ENCODE data around the gene NR2F1-AS1. TPM values are rescaled to one million over a fixed set of nuclear protein-coding genes. Genes with fewer than 3 reads are reported as not detected.
"Not testable (repeated sequence)": the region's sequence is repeated elsewhere in the genome, so short reads cannot be mapped to it uniquely, and the experiment has no call there.

The NR2F1-AS1 gene
- total RNA-seq, 2 experiments from 2014 or later: not detected

GRCh38 chr5:93532370-93532769 lies 48.6 kb downstream of the NR2F1-AS1 start:
- CTCF ChIA-PET: no interaction called here
- Mint-ChIP-seq H3K27me3 (no peaks in the 10 kb centered on the region), H3K4me1 (no peaks in the 10 kb centered on the region), H3K27ac (no peak overlapping the region), H3K4me3 (no peak overlapping the region), H3K36me3 (no peaks in the 10 kb centered on the region), H3K9me3 (ENCODE audit: low read depth) (no peaks in the 10 kb centered on the region)
- DNase-seq (no peak), ATAC-seq (no peak)

DNA sequence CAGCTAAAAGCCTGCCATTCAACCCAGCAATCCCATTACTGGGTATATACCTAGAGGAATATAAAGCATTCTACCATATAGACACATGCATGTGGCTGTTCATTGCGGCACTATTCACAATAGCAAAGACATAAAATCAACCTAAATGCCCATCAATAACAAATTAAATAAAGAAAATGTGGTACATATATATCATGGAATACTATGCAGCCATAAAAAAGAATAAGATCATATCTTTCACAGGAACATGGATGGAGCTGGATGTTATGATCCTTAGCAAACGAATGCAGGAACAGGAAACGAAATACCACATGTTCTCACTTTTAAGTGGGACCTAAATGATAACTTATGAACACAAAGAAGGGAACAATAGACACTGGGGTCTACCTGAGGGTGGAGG lies 59.2 kb downstream of the NR2F1-AS1 start:
- ATAC-seq; H3K4me1 Mint-ChIP-seq; H3K27me3 Mint-ChIP-seq; H3K4me3 Mint-ChIP-seq; CTCF ChIA-PET; H3K9me3 Mint-ChIP-seq (ENCODE audit: low read depth); H3K36me3 Mint-ChIP-seq; H3K27ac Mint-ChIP-seq; DNase-seq: not testable (repeated sequence)

GRCh38 chr5:93519740-93520139 lies 61.3 kb downstream of the NR2F1-AS1 start:
- no peak overlapping the region for H3K27ac Mint-ChIP-seq
- no peaks in the 10 kb centered on the region for H3K4me1 Mint-ChIP-seq
- no peaks in the 10 kb centered on the region for H3K27me3 Mint-ChIP-seq
- CTCF ChIA-PET: no interaction called here
- ATAC-seq: no peak
- DNase-seq: no peak
- no peaks in the 10 kb centered on the region for H3K9me3 Mint-ChIP-seq (ENCODE audit: low read depth)
- no peaks in the 10 kb centered on the region for H3K36me3 Mint-ChIP-seq
- H3K4me3 Mint-ChIP-seq: no peak overlapping the region

GRCh38 chr5:93517828-93518227 lies 63.2 kb downstream of the NR2F1-AS1 start:
- CTCF ChIA-PET: no interaction called here
- H3K36me3 Mint-ChIP-seq: no peaks in the 10 kb centered on the region
- H3K4me3 Mint-ChIP-seq: no peak overlapping the region
- no peaks in the 10 kb centered on the region for H3K4me1 Mint-ChIP-seq
- DNase-seq (no peak), ATAC-seq (no peak)
- H3K27me3 Mint-ChIP-seq: peaks cover 3% of the 10 kb centered on the region
- H3K9me3 Mint-ChIP-seq (ENCODE audit: low read depth): no peaks in the 10 kb centered on the region
- no peak overlapping the region for H3K27ac Mint-ChIP-seq

DNA sequence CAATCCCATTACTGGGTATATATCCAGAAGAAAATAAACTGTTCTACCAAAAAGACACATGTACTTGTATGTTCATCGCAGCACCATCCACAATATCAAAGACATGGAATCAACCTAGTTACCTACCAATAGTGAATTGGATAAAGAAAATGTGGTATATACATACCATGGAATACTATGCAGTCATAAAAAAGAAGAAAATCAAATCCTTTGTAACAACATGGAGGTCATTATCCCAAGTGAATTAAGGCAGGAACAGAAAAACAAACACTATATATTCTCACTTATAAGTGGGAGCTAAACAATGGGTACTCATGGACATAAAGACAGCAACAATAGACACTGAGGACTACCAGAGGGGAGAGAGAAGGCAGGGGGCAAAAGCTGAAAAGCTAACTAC lies 67.7 kb downstream of the NR2F1-AS1 start:
- CTCF ChIA-PET: no interaction called here
- Mint-ChIP-seq H3K9me3 (ENCODE audit: low read depth) (no peaks in the 10 kb centered on the region), H3K27me3 (peaks cover 3% of the 10 kb centered on the region), H3K36me3 (no peaks in the 10 kb centered on the region), H3K4me3 (no peak overlapping the region), H3K4me1 (no peaks in the 10 kb centered on the region), H3K27ac (no peak overlapping the region)
- ATAC-seq: no peak
- DNase-seq: no peak

DNA sequence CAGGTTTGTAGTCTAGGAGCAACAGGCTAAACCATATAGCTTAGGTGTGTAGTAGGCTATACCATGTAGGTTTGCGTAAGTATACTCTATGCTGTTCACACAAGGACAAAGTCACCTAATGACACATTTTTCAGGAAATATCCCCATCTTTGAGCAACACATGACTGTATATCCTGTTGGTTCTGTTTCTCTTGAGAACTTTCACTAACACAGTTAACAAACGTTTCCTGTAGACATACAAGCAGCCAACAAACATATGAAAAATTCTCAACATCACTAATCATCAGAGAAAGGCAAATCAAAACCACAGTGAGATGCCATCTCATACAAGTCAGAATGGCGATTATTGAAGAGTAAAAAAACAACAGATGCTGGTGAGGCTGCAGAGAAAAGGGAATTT lies 68.2 kb downstream of the NR2F1-AS1 start:
- H3K9me3 Mint-ChIP-seq (ENCODE audit: low read depth): no peaks in the 10 kb centered on the region
- CTCF ChIA-PET: no interaction called here
- H3K27me3 Mint-ChIP-seq: peaks cover 3% of the 10 kb centered on the region
- H3K4me1 Mint-ChIP-seq: no peaks in the 10 kb centered on the region
- no peak overlapping the region for H3K4me3 Mint-ChIP-seq
- no peaks in the 10 kb centered on the region for H3K36me3 Mint-ChIP-seq
- no peak for ATAC-seq
- DNase-seq: no peak
- no peak overlapping the region for H3K27ac Mint-ChIP-seq

GRCh38 chr5:93511445-93511844 lies 69.6 kb downstream of the NR2F1-AS1 start:
- H3K27me3 Mint-ChIP-seq: peaks cover 3% of the 10 kb centered on the region
- CTCF ChIA-PET: no interaction called here
- H3K4me1 Mint-ChIP-seq: no peaks in the 10 kb centered on the region
- no peaks in the 10 kb centered on the region for H3K36me3 Mint-ChIP-seq
- H3K4me3 Mint-ChIP-seq: no peak overlapping the region
- no peak for ATAC-seq
- H3K27ac Mint-ChIP-seq: no peak overlapping the region
- H3K9me3 Mint-ChIP-seq (ENCODE audit: low read depth): no peaks in the 10 kb centered on the region
- DNase-seq: no peak

- H3K4me1 Mint-ChIP-seq: no peaks in the 10 kb centered on the region
- H3K4me3 Mint-ChIP-seq: no peak overlapping the region
- H3K36me3 Mint-ChIP-seq: no peaks in the 10 kb centered on the region
- no peak overlapping the region for H3K27ac Mint-ChIP-seq
- H3K27me3 Mint-ChIP-seq: peaks cover 3% of the 10 kb centered on the region
- H3K9me3 Mint-ChIP-seq (ENCODE audit: low read depth): no peaks in the 10 kb centered on the region
- CTCF ChIA-PET: no interaction called here
- ATAC-seq (no peak), DNase-seq (no peak)
Measured at GRCh38 chr5:93510626-93511380, 70.2 kb downstream of the NR2F1-AS1 start.

- H3K27ac Mint-ChIP-seq, H3K27me3 Mint-ChIP-seq, DNase-seq: not testable (repeated sequence)
Measured at GRCh38 chr5:93505553-93505952, 75.5 kb downstream of the NR2F1-AS1 start.

DNA sequence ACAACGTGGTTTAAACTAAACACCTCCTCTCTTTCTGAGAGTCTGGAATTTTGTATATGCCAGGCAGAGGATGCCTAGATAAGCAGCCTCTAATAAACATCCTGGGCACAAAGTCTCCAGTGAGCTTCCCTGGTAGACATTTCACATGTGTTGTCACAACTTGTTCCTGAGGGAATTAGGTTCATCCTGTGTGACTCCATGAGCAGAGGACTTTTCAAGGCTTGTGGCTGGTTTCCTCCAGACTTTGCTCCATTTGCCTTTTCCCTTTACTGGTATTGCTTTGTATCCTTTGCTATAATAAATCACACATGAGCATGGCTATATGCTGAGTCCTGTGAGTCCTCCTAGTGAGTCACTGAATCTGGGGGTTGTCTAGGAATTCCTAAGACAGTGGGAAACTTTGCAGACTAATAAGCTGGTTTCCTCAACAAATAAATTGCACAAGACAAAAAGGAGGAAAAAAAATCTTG lies 77.4 kb downstream of the NR2F1-AS1 start:
- Mint-ChIP-seq H3K27ac (no peak overlapping the region), H3K27me3 (no peaks in the 10 kb centered on the region), H3K4me1 (no peaks in the 10 kb centered on the region), H3K4me3 (no peak overlapping the region), H3K36me3 (no peaks in the 10 kb centered on the region), H3K9me3 (ENCODE audit: low read depth) (no peaks in the 10 kb centered on the region)
- CTCF ChIA-PET: no interaction called here
- DNase-seq (no peak), ATAC-seq (no peak)

More at GRCh38 chr5:93505553-93505952, 75.5 kb downstream of the NR2F1-AS1 start:
- H3K4me3 Mint-ChIP-seq; ATAC-seq; H3K9me3 Mint-ChIP-seq (ENCODE audit: low read depth); H3K36me3 Mint-ChIP-seq; CTCF ChIA-PET; H3K4me1 Mint-ChIP-seq: not testable (repeated sequence)

DNA sequence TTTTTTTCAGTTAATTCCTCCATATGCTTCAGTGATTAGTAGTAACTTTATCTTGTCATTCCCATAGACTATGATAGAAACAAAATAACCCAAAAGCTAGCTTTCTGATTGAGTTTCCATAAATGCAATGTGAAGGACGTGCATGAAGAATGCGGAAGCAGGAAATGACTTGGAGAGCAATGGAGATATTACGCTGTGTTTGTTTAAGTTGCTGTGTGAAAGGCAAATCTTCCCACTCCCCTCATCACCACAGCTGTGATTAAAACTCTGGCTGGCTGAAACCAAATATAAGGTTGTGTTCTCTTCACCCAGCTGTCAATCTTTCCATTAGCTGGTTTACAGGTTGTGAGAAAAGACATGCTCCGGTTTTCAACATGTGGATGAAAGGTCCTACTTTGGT lies 83.9 kb downstream of the NR2F1-AS1 start:
- Mint-ChIP-seq H3K36me3 (no peaks in the 10 kb centered on the region), H3K27ac (no peak overlapping the region), H3K9me3 (ENCODE audit: low read depth) (no peaks in the 10 kb centered on the region), H3K4me1 (no peaks in the 10 kb centered on the region), H3K27me3 (no peaks in the 10 kb centered on the region), H3K4me3 (no peak overlapping the region)
- no peak for ATAC-seq
- CTCF ChIA-PET: no interaction called here
- no peak for DNase-seq

DNA sequence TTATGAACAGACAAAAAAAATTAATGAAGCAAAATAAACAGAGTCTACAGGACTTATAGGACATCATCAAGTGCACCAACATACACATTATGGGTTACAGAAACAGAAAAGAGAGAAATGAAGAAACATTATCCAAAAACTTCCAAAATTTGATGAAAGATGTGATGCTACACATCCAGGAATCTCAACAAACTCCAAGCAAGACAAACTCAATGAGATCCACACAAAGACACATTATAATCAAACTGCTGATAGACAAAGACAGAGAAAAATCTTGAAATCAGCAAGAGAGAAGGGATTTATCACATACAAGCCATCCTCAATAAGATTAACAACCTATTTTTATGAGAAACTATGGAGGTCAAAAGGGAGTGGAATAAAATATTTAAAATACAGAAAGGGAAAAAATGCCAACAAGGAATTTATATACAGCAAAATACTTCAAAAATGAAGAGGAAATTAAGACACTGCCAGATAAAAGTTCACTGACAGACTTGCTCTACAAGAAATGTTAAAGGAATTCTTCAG lies 101.0 kb downstream of the NR2F1-AS1 start:
- Mint-ChIP-seq H3K9me3 (ENCODE audit: low read depth) (peaks cover 4% of the 10 kb centered on the region), H3K27ac (no peak overlapping the region), H3K27me3 (no peaks in the 10 kb centered on the region), H3K4me3 (no peak overlapping the region), H3K4me1 (no peaks in the 10 kb centered on the region), H3K36me3 (no peaks in the 10 kb centered on the region)
- CTCF ChIA-PET: no interaction called here
- DNase-seq: no peak
- ATAC-seq: no peak

GRCh38 chr5:93477816-93478215 lies 103.2 kb downstream of the NR2F1-AS1 start:
- Mint-ChIP-seq H3K36me3 (no peaks in the 10 kb centered on the region), H3K27ac (no peak overlapping the region), H3K27me3 (no peaks in the 10 kb centered on the region), H3K9me3 (ENCODE audit: low read depth) (peaks cover 4% of the 10 kb centered on the region), H3K4me3 (no peak overlapping the region), H3K4me1 (no peaks in the 10 kb centered on the region)
- CTCF ChIA-PET: no interaction called here
- DNase-seq: no peak
- ATAC-seq: no peak

- ATAC-seq (no peak), DNase-seq (no peak)
- H3K27me3 Mint-ChIP-seq: no peaks in the 10 kb centered on the region
- no peaks in the 10 kb centered on the region for H3K4me1 Mint-ChIP-seq
- H3K36me3 Mint-ChIP-seq: no peaks in the 10 kb centered on the region
- CTCF ChIA-PET: no interaction called here
- peaks cover 4% of the 10 kb centered on the region for H3K9me3 Mint-ChIP-seq (ENCODE audit: low read depth)
- H3K27ac Mint-ChIP-seq: no peak overlapping the region
- no peak overlapping the region for H3K4me3 Mint-ChIP-seq
Measured at GRCh38 chr5:93476251-93476742, 104.7 kb downstream of the NR2F1-AS1 start.

All from activated CD8-positive, alpha-beta memory T cell treated with anti-CD3 and anti-CD28 coated beads, Interleukin-2, amount 10 ng/mL, durations not matched to agents 7 days and 5 days (primary cell).